Naive thymus-derived CD4-positive, alpha-beta T cell (primary cell): Measurements from ENCODE around the gene CARS2. TPM values are rescaled to one million over a fixed set of nuclear protein-coding genes. Genes with fewer than 3 reads are reported as not detected.
"Not testable (repeated sequence)": the region's sequence is repeated elsewhere in the genome, so short reads cannot be mapped to it uniquely, and the experiment has no call there.

Source experiments
- ATAC-seq: fragments of 150-1000 bp; cut with Tn5 transposase; 2 replicates; pipeline ENCODE4 v1.10.0; 2021; ENCODE audit warnings: mild to moderate bottlenecking, moderate library complexity
- CTCF ChIA-PET: fragments of 350-600 bp; sonication (Branson Sonifier 250); formaldehyde crosslinking; loops from one replicate; lab custom pipeline; 2021; ENCODE audit warnings: antibody characterized with exemption; lab: Charles Lee
- POLR2A ChIA-PET: fragments of 350-600 bp; sonication (Branson Sonifier 250); formaldehyde crosslinking; loops from one replicate; lab custom pipeline; 2021; ENCODE audit warnings: antibody characterized with exemption, inconsistent platforms; lab: Charles Lee
- DNase-seq, 9 donors: peaks; one replicate each; pipeline versions ENCODE4 v3.0.0 to v3.0.0-alpha.2; 2020 to 2022; ENCODE audit warnings: mixed read lengths in 1 of 9
- H3K27ac ChIP-seq: one replicate; pipeline ENCODE4 v1.7.0; 2013; ENCODE audit warnings: mild to moderate bottlenecking, low read depth, low read length, moderate library complexity
- H3K27me3 ChIP-seq, 2 donors: one replicate each; pipeline ENCODE4 v1.7.0; 2013; ENCODE audit warnings: low read length in 2 of 2, mild to moderate bottlenecking in 2 of 2, moderate library complexity in 2 of 2; ENCODE audit not compliant: control insufficient read depth in 2 of 2, insufficient read depth in 2 of 2
- H3K36me3 ChIP-seq, 3 experiments: 1 replicate in 2 of 3; 2 replicates in 1 of 3; pipeline ENCODE4 v1.7.0; 2013; ENCODE audit warnings: low read length in 3 of 3, mild to moderate bottlenecking in 3 of 3, moderate library complexity in 1 of 3; ENCODE audit not compliant: insufficient read depth in 3 of 3, control insufficient read depth in 2 of 3
- H3K4me1 ChIP-seq, 2 donors: one replicate each; pipeline ENCODE4 v1.7.0; 2013; ENCODE audit warnings: low read length in 2 of 2, mild to moderate bottlenecking in 2 of 2, moderate library complexity in 1 of 2; ENCODE audit not compliant: control insufficient read depth in 2 of 2, insufficient read depth in 2 of 2
- H3K4me3 ChIP-seq: 2 replicates; pipeline ENCODE4 v1.7.0; 2013; ENCODE audit warnings: mild to moderate bottlenecking, low read length
- H3K9me3 ChIP-seq, 3 experiments: 1 replicate in 2 of 3; 2 replicates in 1 of 3; pipeline ENCODE4 v1.7.0; 2013; ENCODE audit warnings: low read length in 3 of 3; ENCODE audit not compliant: control insufficient read depth in 2 of 3
- H3K27ac Mint-ChIP-seq, 9 donors: one replicate each; pipeline ENCODE4 v1.8.0; 2020 to 2022; ENCODE audit warnings: mixed read lengths in 9 of 9, mild to moderate bottlenecking in 8 of 9, moderate library complexity in 5 of 9, inconsistent platforms in 2 of 9
- H3K27me3 Mint-ChIP-seq, 5 donors: one replicate each; pipeline ENCODE4 v1.8.0; 2021 to 2022; ENCODE audit warnings: mixed read lengths in 5 of 5, mild to moderate bottlenecking in 1 of 5
- H3K36me3 Mint-ChIP-seq, 5 donors: one replicate each; pipeline ENCODE4 v1.8.0; 2020 to 2022; ENCODE audit warnings: mixed read lengths in 5 of 5, mild to moderate bottlenecking in 3 of 5, inconsistent platforms in 1 of 5
- H3K4me1 Mint-ChIP-seq, 7 donors: one replicate each; pipeline ENCODE4 v1.8.0; 2020 to 2022; ENCODE audit warnings: mixed read lengths in 7 of 7, mild to moderate bottlenecking in 3 of 7, inconsistent platforms in 1 of 7
- H3K4me3 Mint-ChIP-seq, 10 donors: one replicate each; pipeline ENCODE4 v1.8.0; 2020 to 2022; ENCODE audit warnings: mild to moderate bottlenecking in 10 of 10, mixed read lengths in 10 of 10, moderate library complexity in 6 of 10, inconsistent platforms in 2 of 10
- H3K9me3 Mint-ChIP-seq, 11 donors: one replicate each; pipeline ENCODE4 v1.8.0; 2020 to 2022; ENCODE audit warnings: mixed read lengths in 11 of 11, mild to moderate bottlenecking in 4 of 11, inconsistent platforms in 1 of 11, moderate library complexity in 1 of 11
- intact Hi-C, 2 donors: fragments of 100-400 bp; cut with micrococcal nuclease; formaldehyde crosslinking; loops; one replicate each; pipeline ENCODE4 v1.15.1; 2023
- polyA plus RNA-seq, 2 donors: library from polyadenylated mRNA; unstranded; fragments of 300-500 nt; fragmentation: Illumina TruSeq; gene quantifications; one replicate each; pipeline ENCODE4 v1.2.3, GENCODE V29; 2021
- total RNA-seq, 6 experiments: library from RNA in 5 of 6; stranded (reverse) in 5 of 6; gene quantifications; 1 replicate in 5 of 6; 2 replicates in 1 of 6; pipeline ENCODE4 v1.2.3 and lab custom pipeline; 2021 to 2026

CARS2 gene
- total and polyA plus RNA-seq, 7 experiments from 2014 or later = 28.6 to 106 (median 85.8) TPM

GRCh38 chr13:110697842-110698241 lies 8.1 kb downstream of the CARS2 start:
- H3K36me3 ChIP-seq = peaks cover 0 to 53% (median 10%) of the 10 kb centered on the region in 3 experiments
- Mint-ChIP-seq H3K27ac (peak overlapping the region in 4 of 9 donors; percentile 4 to 43 (median 22)), H3K27me3 (no peaks in the 10 kb centered on the region), H3K4me1 (peaks cover 23 to 54% (median 45%) of the 10 kb centered on the region in 7 donors), H3K9me3 (no peaks in the 10 kb centered on the region), H3K4me3 (no peak overlapping the region), H3K36me3 (peaks cover 0 to 44% (median 17%) of the 10 kb centered on the region in 5 donors)
- ChIA-PET POLR2A (no interaction called here), CTCF (no interaction called here)
- intact Hi-C loops = no loop called here
- ATAC-seq = peak; percentile 54
- no peaks in the 10 kb centered on the region for H3K9me3 ChIP-seq
- no peak for DNase-seq
- H3K27ac ChIP-seq = no peak overlapping the region
- H3K4me3 ChIP-seq = no peak overlapping the region
- peaks cover under 1 to 4% of the 10 kb centered on the region in 2 donors for H3K4me1 ChIP-seq
- no peaks in the 10 kb centered on the region for H3K27me3 ChIP-seq

GRCh38 chr13:110696776-110697175 lies 9.1 kb downstream of the CARS2 start:
- ATAC-seq (no peak), DNase-seq (no peak)
- H3K9me3 ChIP-seq = no peaks in the 10 kb centered on the region
- H3K36me3 ChIP-seq = peaks cover 0 to 49% (median 10%) of the 10 kb centered on the region in 3 experiments
- H3K9me3 Mint-ChIP-seq = no peaks in the 10 kb centered on the region
- no peak overlapping the region for H3K4me3 Mint-ChIP-seq
- H3K27ac Mint-ChIP-seq = peak overlapping the region in 5 of 9 donors; percentile 15 to 62 (median 30)
- H3K4me1 Mint-ChIP-seq = peaks cover 13 to 44% (median 35%) of the 10 kb centered on the region in 7 donors
- no peak overlapping the region for H3K27ac ChIP-seq
- no peaks in the 10 kb centered on the region for H3K4me1 ChIP-seq
- no peaks in the 10 kb centered on the region for H3K27me3 ChIP-seq
- ChIA-PET POLR2A (interaction anchor here (1.1 kb wide), 1 partner anchor 16 kb away, joined by 6 read pairs; no protein-coding TSS in a partner anchor), CTCF (no interaction called here)
- intact Hi-C loops = no loop called here
- H3K36me3 Mint-ChIP-seq = peaks cover 0 to 42% (median 17%) of the 10 kb centered on the region in 5 donors
- H3K27me3 Mint-ChIP-seq = no peaks in the 10 kb centered on the region
- no peak overlapping the region for H3K4me3 ChIP-seq

GRCh38 chr13:110695774-110696173 lies 10.1 kb downstream of the CARS2 start:
- H3K4me1 ChIP-seq, H3K27me3 ChIP-seq, ATAC-seq, CTCF ChIA-PET, H3K9me3 Mint-ChIP-seq, H3K4me3 Mint-ChIP-seq, DNase-seq, POLR2A ChIA-PET, intact Hi-C loops, H3K27ac ChIP-seq, H3K4me3 ChIP-seq, H3K9me3 ChIP-seq, H3K27me3 Mint-ChIP-seq: not testable (repeated sequence)
- H3K4me1 Mint-ChIP-seq = peaks cover 12 to 37% (median 28%) of the 10 kb centered on the region in 7 donors
- peaks cover 0 to 44% (median 16%) of the 10 kb centered on the region in 5 donors for H3K36me3 Mint-ChIP-seq
- peak overlapping the region in 2 of 9 donors; percentile 6 to 43 for H3K27ac Mint-ChIP-seq
- H3K36me3 ChIP-seq = peaks cover 0 to 45% (median 10%) of the 10 kb centered on the region in 3 experiments

GRCh38 chr13:110690516-110690915 lies 15.4 kb downstream of the CARS2 start:
- Mint-ChIP-seq H3K36me3 (peaks cover 2 to 18% (median 4%) of the 10 kb centered on the region in 5 donors), H3K27me3 (no peaks in the 10 kb centered on the region), H3K9me3 (no peaks in the 10 kb centered on the region), H3K27ac (peak overlapping the region in 2 of 9 donors; percentile 23 to 32), H3K4me1 (peaks cover 0 to 5% (median 3%) of the 10 kb centered on the region in 7 donors), H3K4me3 (no peak overlapping the region)
- ChIA-PET POLR2A (interaction anchor here (0.8 to 0.9 kb wide), 2 partner anchors 13 to 25 kb away, joined by 3 read pairs; no protein-coding TSS in a partner anchor), CTCF (interaction anchor here (2.8 kb wide), 1 partner anchor 7 kb away, joined by 8 read pairs; no protein-coding TSS in a partner anchor)
- Histone ChIP-seq H3K4me1 (no peaks in the 10 kb centered on the region), H3K36me3 (peaks cover 0 to 54% (median 0%) of the 10 kb centered on the region in 3 experiments), H3K27ac (no peak overlapping the region), H3K4me3 (no peak overlapping the region), H3K27me3 (no peaks in the 10 kb centered on the region), H3K9me3 (no peaks in the 10 kb centered on the region)
- ATAC-seq = no peak
- intact Hi-C loops = no loop called here
- DNase-seq = no peak

- H3K27ac ChIP-seq = no peak overlapping the region
- no peak overlapping the region for H3K4me3 ChIP-seq
- H3K27me3 ChIP-seq = no peaks in the 10 kb centered on the region
- no peak for ATAC-seq
- ChIA-PET POLR2A (interaction anchor here (0.8 kb wide), 1 partner anchor 26 kb away, joined by 3 read pairs; no protein-coding TSS in a partner anchor), CTCF (interaction anchor here (0.6 to 1.5 kb wide), 2 partner anchors 14 to 31 kb away, joined by 3 read pairs; no protein-coding TSS in a partner anchor)
- no peak for DNase-seq
- intact Hi-C loops = no loop called here
- no peaks in the 10 kb centered on the region for H3K4me1 ChIP-seq
- Mint-ChIP-seq H3K9me3 (no peaks in the 10 kb centered on the region), H3K36me3 (peaks cover 6 to 22% (median 8%) of the 10 kb centered on the region in 5 donors), H3K4me1 (peaks cover 0 to 8% (median 5%) of the 10 kb centered on the region in 7 donors), H3K27me3 (no peaks in the 10 kb centered on the region), H3K27ac (peak overlapping the region in 2 of 9 donors; percentile 28 to 74), H3K4me3 (no peak overlapping the region)
- H3K36me3 ChIP-seq = peaks cover 0 to 61% (median 0%) of the 10 kb centered on the region in 3 experiments
- H3K9me3 ChIP-seq = no peaks in the 10 kb centered on the region
Observed at GRCh38 chr13:110689711-110690110, 16.2 kb downstream of the CARS2 start.

GRCh38 chr13:110689041-110689440 lies 16.9 kb downstream of the CARS2 start:
- Histone ChIP-seq H3K9me3 (no peaks in the 10 kb centered on the region), H3K27me3 (no peaks in the 10 kb centered on the region), H3K27ac (no peak overlapping the region), H3K4me1 (no peaks in the 10 kb centered on the region), H3K4me3 (no peak overlapping the region), H3K36me3 (peaks cover 0 to 60% (median 0%) of the 10 kb centered on the region in 3 experiments)
- CTCF ChIA-PET = interaction anchor here (0.6 to 1.5 kb wide), 2 partner anchors 15 to 31 kb away, joined by 3 read pairs; no protein-coding TSS in a partner anchor
- Mint-ChIP-seq H3K4me3 (no peak overlapping the region), H3K27me3 (no peaks in the 10 kb centered on the region), H3K36me3 (peaks cover 6 to 22% (median 8%) of the 10 kb centered on the region in 5 donors), H3K9me3 (no peaks in the 10 kb centered on the region), H3K4me1 (peaks cover 0 to 8% (median 5%) of the 10 kb centered on the region in 7 donors), H3K27ac (no peak overlapping the region)
- ATAC-seq (no peak), DNase-seq (no peak)
- POLR2A ChIA-PET = no interaction called here
- intact Hi-C loops = no loop called here
